Endodermal cell (in vitro differentiated cells): ENCODE measurements around the gene SAMHD1. TPM values are rescaled to one million over a fixed set of nuclear protein-coding genes. Genes with fewer than 3 reads are reported as not detected.

Source experiments
- DNase-seq: peaks from one replicate; pipeline ENCODE4 v3.0.0-alpha.2; 2017
- H3K27ac ChIP-seq: 2 replicates; pipeline ENCODE4 v1.5.1; 2013; ENCODE audit warnings: mild to moderate bottlenecking, low read depth, low read length, moderate library complexity
- H3K27me3 ChIP-seq: 2 replicates; pipeline ENCODE4 v1.6.1; 2013; ENCODE audit warnings: mild to moderate bottlenecking, low read length, moderate library complexity; ENCODE audit not compliant: insufficient read depth, control insufficient read depth, poor library complexity, severe bottlenecking
- H3K36me3 ChIP-seq: 2 replicates; pipeline ENCODE4 v1.7.0; 2013; ENCODE audit warnings: mild to moderate bottlenecking, low read length, moderate library complexity; ENCODE audit not compliant: control insufficient read depth, insufficient read depth
- H3K4me1 ChIP-seq: one replicate; pipeline ENCODE4 v1.7.0; 2013; ENCODE audit warnings: low read length; ENCODE audit not compliant: control insufficient read depth, insufficient read depth
- H3K4me3 ChIP-seq: 2 replicates; pipeline ENCODE4 v1.5.1; 2013; ENCODE audit warnings: mild to moderate bottlenecking, low read length, moderate library complexity
- H3K9ac ChIP-seq: 2 replicates; pipeline ENCODE4 v1.6.1; 2013; ENCODE audit warnings: mild to moderate bottlenecking, low read length, moderate library complexity; ENCODE audit not compliant: poor library complexity, severe bottlenecking; ENCODE audit errors: extremely low read depth
- H3K9me3 ChIP-seq: 2 replicates; pipeline ENCODE4 v1.6.1; 2013; ENCODE audit warnings: mild to moderate bottlenecking, low read length, moderate library complexity; ENCODE audit not compliant: control insufficient read depth
- H3K27ac Mint-ChIP-seq: 2 replicates; pipeline ENCODE4 v1.8.0; 2020; ENCODE audit warnings: mixed read lengths
- H3K27me3 Mint-ChIP-seq: 2 replicates; pipeline ENCODE4 v1.8.0; 2021; ENCODE audit warnings: mild to moderate bottlenecking, mixed read lengths; ENCODE audit not compliant: insufficient read depth
- H3K36me3 Mint-ChIP-seq: 2 replicates; pipeline ENCODE4 v1.8.0; 2020; ENCODE audit warnings: low read depth, mixed read lengths
- H3K4me1 Mint-ChIP-seq: 2 replicates; pipeline ENCODE4 v1.8.0; 2020; ENCODE audit warnings: mixed read lengths
- H3K4me3 Mint-ChIP-seq: 2 replicates; pipeline ENCODE4 v1.8.0; 2020; ENCODE audit warnings: mild to moderate bottlenecking, moderate library complexity, mixed read lengths
- H3K9me3 Mint-ChIP-seq: 2 replicates; pipeline ENCODE4 v1.8.0; 2020; ENCODE audit warnings: mild to moderate bottlenecking, mixed read lengths
- CTCF ChIP-seq: fragments of 200-600 bp; sonication (generic); conservative IDR thresholded peaks from 2 replicates; pipeline ENCODE4 v1.5.0; 2021; ENCODE audit warnings: antibody characterized with exemption, mild to moderate bottlenecking
- WGBS, 2 experiments: methylation state at CpG; one replicate each; pipeline versions ENCODE4 v1.1.5 to v1.1.7; 2013; ENCODE audit warnings: missing lambda C conversion rate in 2 of 2, mixed read lengths in 1 of 2; ENCODE audit not compliant: insufficient coverage in 1 of 2, insufficient read length in 1 of 2; 5-methylcytosine and 5-hydroxymethylcytosine counted together
- total RNA-seq, 2 donors: library from RNA; stranded (reverse); fragmentation: NEBNext Ultra II Directional in 1 of 2; extraction: Animal tissue kit (Norgen Biotek cat#: 25700) in 1 of 2; gene quantifications; 2 replicates in 1 of 2; 3 replicates in 1 of 2; pipeline ENCODE4 v1.2.1, GENCODE V29; 2021

Gene SAMHD1
- total RNA-seq, 2 donors from 2014 or later = 3.7 to 4.9 TPM

DNA sequence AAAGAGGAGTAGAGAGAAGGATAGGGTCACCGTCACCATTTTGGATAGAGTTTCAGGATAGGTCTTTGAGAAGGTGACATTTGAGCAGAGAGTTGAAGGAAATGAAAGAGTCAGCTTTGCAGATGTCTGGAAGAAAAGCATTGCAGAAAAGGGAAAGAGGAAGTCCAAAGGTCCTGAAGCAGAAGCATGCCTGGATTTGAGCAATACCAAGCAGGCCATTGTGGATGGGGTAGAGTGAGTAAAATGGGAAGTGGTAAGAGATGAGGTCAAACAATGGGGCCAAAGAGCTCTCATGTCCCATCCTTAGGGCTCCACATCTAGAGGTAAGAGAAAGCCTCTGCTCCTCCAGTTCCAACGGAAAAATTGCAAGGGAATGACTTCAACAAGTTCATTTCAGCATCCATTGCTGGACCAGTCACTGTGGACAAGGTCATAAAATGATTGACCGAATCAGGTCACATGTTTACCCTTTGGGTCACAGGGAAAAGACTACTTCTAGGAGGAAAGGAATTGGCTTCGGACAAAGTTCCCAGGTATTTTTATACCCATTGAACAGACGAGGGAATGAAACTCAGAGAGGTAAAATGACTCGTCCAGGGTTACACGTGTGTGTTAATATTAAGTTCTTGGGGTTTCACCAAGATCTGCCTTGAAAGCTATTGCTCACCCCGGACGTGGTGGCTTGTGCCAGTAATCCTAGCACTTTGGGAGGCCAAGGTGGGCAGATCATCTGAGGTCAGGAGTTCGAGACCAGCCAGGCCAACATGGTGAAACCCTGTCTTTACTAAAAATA lies 6.6 kb upstream of the SAMHD1 start:
- no peaks in the 10 kb centered on the region for H3K27me3 Mint-ChIP-seq
- 89 to 93% methylated on average over 9 to 10 of the region's 10 CpGs for WGBS, 2 experiments
- H3K9me3 Mint-ChIP-seq = peaks cover 30% of the 10 kb centered on the region
- no peak overlapping the region for H3K4me3 Mint-ChIP-seq
- TF ChIP-seq CTCF = no peak
- Histone ChIP-seq H3K4me3 (no peak overlapping the region), H3K27ac (no peak overlapping the region), H3K27me3 (no peaks in the 10 kb centered on the region), H3K4me1 (no peaks in the 10 kb centered on the region), H3K9me3 (peaks cover 24% of the 10 kb centered on the region), H3K36me3 (no peaks in the 10 kb centered on the region), H3K9ac (no peak overlapping the region)
- peaks cover 5% of the 10 kb centered on the region for H3K36me3 Mint-ChIP-seq
- H3K4me1 Mint-ChIP-seq = no peaks in the 10 kb centered on the region
- no peak overlapping the region for H3K27ac Mint-ChIP-seq
- DNase-seq = no peak

- no CpG with 5 or more reads among the region's 2 CpGs for WGBS, 2 experiments
- no peak overlapping the region for H3K4me3 ChIP-seq
- H3K9ac ChIP-seq = no peak overlapping the region
- H3K27me3 ChIP-seq = no peaks in the 10 kb centered on the region
- DNase-seq = no peak
- H3K4me1 Mint-ChIP-seq = no peaks in the 10 kb centered on the region
- H3K36me3 ChIP-seq = no peaks in the 10 kb centered on the region
- H3K9me3 ChIP-seq = peaks cover 10% of the 10 kb centered on the region
- no peak overlapping the region for H3K4me3 Mint-ChIP-seq
- H3K36me3 Mint-ChIP-seq = no peaks in the 10 kb centered on the region
- no peak for TF ChIP-seq CTCF
- no peak overlapping the region for H3K27ac Mint-ChIP-seq
- peaks cover 16% of the 10 kb centered on the region for H3K9me3 Mint-ChIP-seq
- peaks cover under 1% of the 10 kb centered on the region for H3K27me3 Mint-ChIP-seq
- H3K4me1 ChIP-seq = no peaks in the 10 kb centered on the region
- no peak overlapping the region for H3K27ac ChIP-seq
Observed at GRCh38 chr20:36956674-36957073, 5.2 kb upstream of the SAMHD1 start.

- peaks cover 7% of the 10 kb centered on the region for H3K27me3 Mint-ChIP-seq
- DNase-seq = no peak
- Histone ChIP-seq H3K9ac (no peak overlapping the region), H3K27me3 (peaks cover 5% of the 10 kb centered on the region), H3K9me3 (peaks cover 3% of the 10 kb centered on the region), H3K27ac (no peak overlapping the region), H3K4me3 (no peak overlapping the region), H3K36me3 (no peaks in the 10 kb centered on the region), H3K4me1 (no peaks in the 10 kb centered on the region)
- no peaks in the 10 kb centered on the region for H3K36me3 Mint-ChIP-seq
- no peak overlapping the region for H3K27ac Mint-ChIP-seq
- TF ChIP-seq CTCF = no peak
- 65% methylated on average over 3 of the region's 3 CpGs; no CpG with 5 or more reads in 1 of the 2 experiments for WGBS, 2 experiments
- H3K9me3 Mint-ChIP-seq = peaks cover 11% of the 10 kb centered on the region
- no peak overlapping the region for H3K4me3 Mint-ChIP-seq
- H3K4me1 Mint-ChIP-seq = no peaks in the 10 kb centered on the region
Observed at GRCh38 chr20:36956016-36956415, 4.5 kb upstream of the SAMHD1 start.
